Right forelimb (tissue), 1 donor: ENCODE results near the gene ERGIC2.
A peak's percentile ranks its signal among the peaks of the same experiment; 100 is the strongest.

Experiments used
- DNase-seq: peaks from one replicate; pipeline ENCODE4 v3.0.0-alpha.2; 2018

Gene ERGIC2

DNA sequence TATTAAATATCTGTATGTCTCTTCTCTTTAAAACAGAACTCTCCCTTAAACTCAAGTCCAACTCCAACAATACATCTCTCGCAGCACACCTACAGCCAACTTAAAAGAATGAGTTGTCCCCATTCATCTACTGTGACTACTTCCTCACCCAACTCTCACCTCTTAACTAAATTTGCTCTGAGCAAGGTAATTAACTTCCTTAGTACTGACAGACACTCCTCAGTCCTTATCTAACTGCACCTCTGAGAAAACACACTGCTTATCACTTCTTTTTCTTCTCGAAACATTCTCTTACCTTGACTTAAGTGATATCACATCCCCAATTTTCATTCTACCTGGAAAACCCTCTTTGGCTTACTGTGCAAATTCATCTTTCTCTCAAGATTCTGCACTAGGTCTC is 7.0 kb downstream of the ERGIC2 start:
- no peak for DNase-seq

DNA sequence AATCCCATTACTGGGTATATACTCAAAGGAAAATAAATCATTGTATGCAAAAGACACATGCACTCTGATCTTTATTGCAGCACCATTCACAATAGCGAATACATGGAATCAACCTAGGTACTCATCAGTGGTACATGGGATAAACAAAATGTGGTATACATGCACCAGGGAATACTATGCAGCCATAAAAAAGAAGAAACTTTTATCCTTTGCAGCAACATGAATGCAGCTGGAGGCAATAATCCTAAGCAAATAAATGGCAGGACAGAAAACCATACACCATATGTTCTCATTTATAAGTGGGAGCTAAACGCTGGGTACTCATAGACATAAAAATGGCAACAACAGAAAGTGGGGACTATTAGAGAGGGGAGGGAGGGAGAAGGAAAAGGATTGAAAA is 15.9 kb downstream of the ERGIC2 start:
- no peak for DNase-seq

- no peak for DNase-seq
Measured at GRCh38 chr12:29354954-29355353, 26.0 kb downstream of the ERGIC2 start.

- no peak for DNase-seq
Measured at GRCh38 chr12:29350080-29350479, 30.9 kb downstream of the ERGIC2 start.

- DNase-seq: no peak
Measured at GRCh38 chr12:29346769-29347421, 34.1 kb downstream of the ERGIC2 start.

DNA sequence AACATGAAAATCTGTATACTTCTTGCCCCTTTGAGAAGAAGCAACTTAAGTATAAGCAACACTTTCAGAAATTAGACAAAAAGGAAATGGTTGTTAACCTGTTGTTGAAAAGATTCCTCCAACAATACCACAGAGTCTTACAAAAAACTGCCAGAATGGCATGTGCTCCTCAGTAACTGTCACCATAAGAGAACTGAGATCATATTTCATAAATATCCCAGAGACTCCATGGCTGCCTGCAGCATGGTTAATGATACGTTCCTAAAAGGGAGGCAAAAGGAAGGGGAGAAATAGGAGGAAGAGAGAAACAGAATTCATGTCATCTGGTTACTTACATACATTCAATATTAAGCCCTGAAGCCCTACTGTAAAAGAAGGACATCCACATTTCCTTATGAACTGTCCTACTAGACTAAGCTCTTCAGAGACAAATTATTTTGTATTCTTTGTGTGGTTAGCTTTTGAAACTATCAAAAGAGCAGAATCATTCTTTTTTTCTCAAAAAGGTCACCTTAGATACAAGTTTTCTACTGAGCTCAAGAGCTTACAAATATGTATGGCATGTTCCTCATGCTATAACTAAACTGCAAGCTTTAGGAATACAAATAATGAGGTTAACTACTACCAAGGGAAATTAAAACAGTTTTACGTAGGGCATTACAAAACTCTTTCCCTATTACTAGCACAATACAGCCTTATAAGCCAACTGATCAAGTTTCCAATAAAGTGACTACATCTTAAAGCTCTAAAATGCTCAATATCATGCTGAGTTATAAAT is 37.8 kb downstream of the ERGIC2 start:
- no peak for DNase-seq

GRCh38 chr12:29337325-29337724 is 43.6 kb downstream of the ERGIC2 start:
- DNase-seq: no peak

DNA sequence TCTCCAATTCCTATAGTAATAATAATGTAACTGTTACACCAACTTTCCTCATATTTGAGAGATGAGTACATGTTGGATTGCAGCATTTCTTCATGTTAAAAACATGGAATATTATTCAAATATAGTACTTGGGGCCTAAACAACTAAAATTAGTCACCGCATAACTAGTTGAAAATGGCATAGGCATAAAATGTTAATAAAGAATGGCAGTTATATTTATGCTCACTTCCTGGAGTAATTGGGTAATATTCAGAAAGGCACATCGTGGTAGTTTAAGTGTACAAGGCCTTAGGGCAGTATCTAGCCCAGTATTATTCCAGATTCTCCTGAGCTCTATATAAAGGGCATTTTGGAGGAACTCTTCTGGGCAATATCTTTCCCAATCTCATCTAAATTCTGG is 46.0 kb downstream of the ERGIC2 start:
- no peak for DNase-seq

- no peak for DNase-seq
Measured at GRCh38 chr12:29333178-29333577, 47.8 kb downstream of the ERGIC2 start.

GRCh38 chr12:29329411-29329810 is 51.6 kb downstream of the ERGIC2 start:
- no peak for DNase-seq

GRCh38 chr12:29322157-29322556 is 58.8 kb downstream of the ERGIC2 start:
- no peak for DNase-seq

DNA sequence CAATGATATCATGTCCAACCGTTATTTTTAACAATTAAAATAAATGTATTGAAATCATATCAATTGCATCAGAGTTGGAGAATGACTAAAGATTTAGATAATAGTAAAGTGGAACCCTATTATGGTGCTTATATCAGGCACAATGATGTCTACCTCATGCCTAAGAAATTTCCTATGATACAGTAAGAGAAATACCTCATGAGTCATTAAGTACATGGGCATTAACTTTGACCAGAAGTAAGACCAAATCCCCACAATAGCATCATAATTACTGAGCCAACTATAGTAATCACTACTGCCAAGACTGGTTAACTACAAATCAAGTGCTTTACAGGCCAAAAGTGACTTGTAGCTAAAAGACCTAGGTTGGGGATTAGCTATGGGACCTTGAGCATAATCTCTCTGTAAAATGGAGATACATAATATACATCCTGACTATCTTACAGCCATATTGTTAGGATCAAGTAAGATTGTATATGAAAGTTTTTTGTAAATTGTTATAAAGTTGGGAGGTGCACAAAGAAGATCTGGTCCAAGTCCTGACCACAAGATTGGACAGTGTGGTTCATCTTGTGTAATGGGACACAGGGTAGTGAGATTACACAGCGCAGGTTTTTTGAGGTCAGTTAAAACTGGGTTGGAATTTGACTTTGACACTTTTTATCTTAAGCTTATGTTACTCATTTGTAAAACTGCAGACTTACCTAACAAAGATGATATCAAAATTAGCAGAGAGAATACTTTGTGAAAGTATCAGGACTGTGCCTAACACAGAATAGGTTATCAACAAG is 60.5 kb downstream of the ERGIC2 start:
- no peak for DNase-seq

DNA sequence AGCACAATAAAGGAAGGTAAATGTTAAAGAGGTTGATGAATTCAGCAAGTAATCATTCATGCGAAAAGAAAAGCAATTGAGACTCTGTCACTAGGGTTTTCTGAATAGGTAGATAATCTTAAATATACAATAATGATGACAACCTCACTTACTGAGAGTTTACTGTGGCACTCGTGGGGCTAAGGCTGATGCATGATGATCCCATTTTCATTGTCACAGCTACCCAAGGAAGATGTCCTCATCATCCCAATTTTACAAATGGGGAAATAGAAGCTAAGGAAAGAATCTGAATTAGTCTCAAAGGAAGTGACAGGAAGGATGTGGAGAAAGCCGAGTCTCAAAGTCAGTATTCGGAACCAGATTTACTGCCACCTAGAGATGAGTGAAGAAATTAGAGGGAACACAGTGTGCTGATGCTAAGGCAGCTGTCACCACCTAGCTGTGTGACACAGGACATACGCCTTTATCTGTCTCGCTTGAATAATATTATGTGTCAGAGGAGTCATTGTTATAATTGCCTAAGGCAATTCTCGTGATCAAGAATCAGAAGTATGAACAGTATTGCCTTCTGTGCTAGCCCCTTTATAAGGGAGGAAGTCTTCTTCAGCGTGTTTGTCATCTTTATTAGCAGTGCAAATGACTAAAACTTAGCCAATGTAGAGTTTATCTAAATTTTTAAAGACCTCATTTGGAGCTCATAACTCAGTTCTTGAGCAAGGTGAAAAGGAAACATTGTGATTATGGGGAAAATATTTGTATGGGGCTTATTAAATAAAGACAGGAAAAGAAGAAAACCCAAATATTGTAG is 63.2 kb downstream of the ERGIC2 start:
- DNase-seq: peak; percentile 45

DNA sequence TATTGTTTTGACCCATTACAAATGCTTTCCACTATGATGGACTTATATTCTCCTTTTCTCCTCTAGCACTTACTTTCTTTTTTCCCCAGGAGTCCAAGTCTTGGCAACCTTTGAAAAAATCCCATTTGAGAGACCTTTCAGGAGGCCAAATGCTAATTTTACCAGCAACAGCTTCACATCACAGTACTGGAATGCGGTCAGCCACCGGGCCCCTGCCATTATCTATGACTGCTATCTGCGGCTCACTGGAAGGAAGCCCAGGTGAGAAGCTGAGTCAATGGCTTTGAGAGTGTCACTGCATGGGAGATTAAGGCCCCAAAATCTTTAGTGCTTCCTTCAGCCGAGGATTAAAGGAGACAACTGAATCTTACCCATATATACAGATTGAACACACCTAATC is 64.2 kb downstream of the ERGIC2 start:
- DNase-seq: no peak

GRCh38 chr12:29314416-29314815 is 66.6 kb downstream of the ERGIC2 start:
- DNase-seq: no peak

- no peak for DNase-seq
Measured at GRCh38 chr12:29310899-29311298, 70.1 kb downstream of the ERGIC2 start.

DNA sequence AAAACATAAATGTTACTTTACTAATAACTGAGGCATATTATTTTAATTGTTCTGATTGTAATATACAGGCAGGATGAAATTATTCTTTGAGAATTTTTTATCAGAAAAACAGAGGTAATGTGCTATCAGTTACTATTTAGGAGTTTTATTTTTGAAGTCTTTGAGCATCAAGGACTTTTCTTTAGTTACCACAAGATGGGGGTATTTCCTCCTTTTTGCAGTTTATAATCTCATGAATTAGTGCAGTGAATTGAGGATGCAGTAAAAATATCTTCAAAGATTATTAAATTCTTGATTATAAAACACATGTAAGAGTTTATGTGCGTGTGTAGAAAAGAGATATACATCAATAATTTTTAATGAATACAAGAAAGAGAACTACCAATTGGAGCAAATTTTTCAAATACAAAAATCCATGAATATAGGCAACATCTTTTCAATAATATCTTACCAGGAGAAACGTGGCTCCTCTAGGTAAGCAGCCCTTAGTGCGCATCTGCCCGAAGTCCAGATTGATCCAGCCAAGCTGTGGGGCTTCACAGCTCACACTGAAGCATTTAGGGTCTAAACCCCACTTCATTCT is 71.6 kb downstream of the ERGIC2 start:
- no peak for DNase-seq

- no peak for DNase-seq
Measured at GRCh38 chr12:29306682-29307081, 74.3 kb downstream of the ERGIC2 start.

DNA sequence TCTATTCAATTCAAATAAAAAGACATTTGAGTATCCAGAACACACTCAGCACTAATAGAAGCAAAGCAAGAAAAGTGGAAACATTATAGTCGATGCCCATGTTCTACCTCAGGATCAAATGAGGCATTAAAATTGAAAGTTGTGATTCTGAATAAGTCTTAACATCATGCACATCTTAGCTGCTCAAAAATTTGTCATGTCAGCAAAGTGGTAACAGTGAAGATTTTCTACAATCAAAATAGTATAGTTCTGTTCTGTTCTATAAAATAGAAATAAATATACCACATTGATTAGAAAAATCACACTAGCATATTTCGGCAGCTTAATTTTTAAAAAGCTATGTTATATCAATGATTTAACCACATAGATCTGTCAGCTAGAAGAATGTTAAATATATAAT is 74.7 kb downstream of the ERGIC2 start:
- DNase-seq: no peak

- no peak for DNase-seq
Measured at GRCh38 chr12:29304388-29304787, 76.6 kb downstream of the ERGIC2 start.

DNA sequence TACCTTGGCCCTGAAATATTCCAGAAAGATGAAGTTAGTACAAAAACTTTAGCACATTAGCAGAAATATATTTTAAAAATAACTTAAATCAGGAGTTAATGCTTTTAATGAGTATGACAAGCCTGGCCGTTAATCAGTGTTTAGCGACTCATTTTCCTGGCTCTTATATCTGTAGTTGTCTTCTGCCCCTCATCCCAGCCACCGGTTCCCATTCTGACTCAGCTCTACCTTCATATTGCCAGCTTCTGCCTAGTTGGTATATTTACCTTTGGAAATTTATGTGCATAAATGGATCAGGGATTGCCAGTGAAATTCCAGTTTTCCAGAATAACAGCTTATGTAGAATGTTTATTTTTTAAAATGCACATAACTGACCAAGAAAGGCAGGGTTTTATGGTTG is 79.9 kb downstream of the ERGIC2 start:
- no peak for DNase-seq

DNA sequence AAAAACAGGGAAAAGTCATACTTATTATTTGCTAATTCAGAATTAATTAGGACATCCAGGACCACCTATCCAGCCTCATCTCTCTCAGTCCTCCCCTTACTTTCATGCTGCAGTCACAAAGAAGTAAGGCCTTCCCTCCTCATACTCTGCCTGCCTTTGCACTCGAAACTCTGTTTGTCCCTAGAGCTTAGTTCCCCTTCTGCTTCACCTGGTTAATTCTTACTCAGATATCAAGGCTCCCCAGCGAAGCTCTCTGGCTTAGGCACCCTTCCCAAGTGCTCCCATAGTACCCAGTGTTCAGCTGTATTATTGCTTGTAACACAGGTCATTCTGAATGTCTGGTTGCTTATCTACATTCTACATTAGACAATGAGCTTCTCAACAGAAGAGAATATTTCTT is 81.3 kb downstream of the ERGIC2 start:
- DNase-seq: no peak

- no peak for DNase-seq
Measured at GRCh38 chr12:29291226-29291625, 89.7 kb downstream of the ERGIC2 start.
